PC-3 (cell line): ENCODE data around the gene NOTCH4.

ENCODE experiments used
- CTCF ChIP-seq: fragments of 300-600 bp; sonication (generic); conservative IDR thresholded peaks from 2 replicates; pipeline ENCODE4 v1.5.1; 2017; ENCODE audit warnings: antibody characterized with exemption, low read depth, mild to moderate bottlenecking, low read length
- EZH2phosphoT487 ChIP-seq: fragments of 300-600 bp; sonication (generic); IDR thresholded peaks from 2 replicates; pipeline ENCODE4 v1.6.1; 2018; ENCODE audit warnings: mild to moderate bottlenecking, antibody characterized with exemption, low read length, borderline replicate concordance

GRCh38 chr6:32252331-32253009 lies 28.6 kb upstream of the NOTCH4 start:
- TF ChIP-seq CTCF (no peak), EZH2phosphoT487 (no peak)
